Stomach (tissue), 4 donors: ENCODE data around the gene CEP295NL.

Experiments used
- EP300 ChIP-seq: sonication (generic); formaldehyde crosslinking; IDR thresholded peaks from one replicate; pipeline ENCODE4 v1.6.1; 2017; ENCODE audit warnings: antibody characterized with exemption
- POLR2AphosphoS5 ChIP-seq, 3 donors: sonication (generic); formaldehyde crosslinking; IDR thresholded peaks; one replicate each; pipeline ENCODE4 v1.6.1; 2016; ENCODE audit warnings: antibody characterized with exemption in 3 of 3
- TF ChIP-seq, protein P1 (sequence below), 7 experiments: fragments of 450-650 bp in 4 of 7; fragments of 200-600 bp in 3 of 7; sonication (generic) in 3 of 7; IDR thresholded peaks; one replicate each; pipeline ENCODE4 v1.5.1; 2016 to 2019; ENCODE audit warnings: antibody characterized with exemption in 7 of 7, control low read depth in 2 of 7, mild to moderate bottlenecking in 1 of 7

DNA sequence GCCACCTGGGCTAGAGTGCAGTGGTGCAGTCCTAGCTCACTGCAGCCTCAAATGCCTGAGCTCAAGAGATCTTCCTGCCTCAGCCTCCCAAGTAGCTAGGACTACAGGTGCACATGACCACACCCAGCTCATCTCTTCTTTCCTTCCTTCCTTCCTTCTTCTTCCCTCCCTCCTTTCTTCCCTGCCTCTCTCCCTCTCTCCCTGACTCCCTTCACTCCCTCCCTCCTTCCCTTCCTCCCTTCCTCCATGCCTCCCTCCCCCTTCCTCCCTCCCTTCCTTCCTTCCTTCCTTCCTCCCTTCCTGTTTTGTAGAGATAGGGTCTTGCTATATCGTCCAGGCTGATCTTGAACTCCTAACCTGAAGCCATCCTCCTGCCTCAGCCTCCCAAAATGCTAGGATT is 38.9 kb downstream of the CEP295NL start:
- TF ChIP-seq, protein P1, sequence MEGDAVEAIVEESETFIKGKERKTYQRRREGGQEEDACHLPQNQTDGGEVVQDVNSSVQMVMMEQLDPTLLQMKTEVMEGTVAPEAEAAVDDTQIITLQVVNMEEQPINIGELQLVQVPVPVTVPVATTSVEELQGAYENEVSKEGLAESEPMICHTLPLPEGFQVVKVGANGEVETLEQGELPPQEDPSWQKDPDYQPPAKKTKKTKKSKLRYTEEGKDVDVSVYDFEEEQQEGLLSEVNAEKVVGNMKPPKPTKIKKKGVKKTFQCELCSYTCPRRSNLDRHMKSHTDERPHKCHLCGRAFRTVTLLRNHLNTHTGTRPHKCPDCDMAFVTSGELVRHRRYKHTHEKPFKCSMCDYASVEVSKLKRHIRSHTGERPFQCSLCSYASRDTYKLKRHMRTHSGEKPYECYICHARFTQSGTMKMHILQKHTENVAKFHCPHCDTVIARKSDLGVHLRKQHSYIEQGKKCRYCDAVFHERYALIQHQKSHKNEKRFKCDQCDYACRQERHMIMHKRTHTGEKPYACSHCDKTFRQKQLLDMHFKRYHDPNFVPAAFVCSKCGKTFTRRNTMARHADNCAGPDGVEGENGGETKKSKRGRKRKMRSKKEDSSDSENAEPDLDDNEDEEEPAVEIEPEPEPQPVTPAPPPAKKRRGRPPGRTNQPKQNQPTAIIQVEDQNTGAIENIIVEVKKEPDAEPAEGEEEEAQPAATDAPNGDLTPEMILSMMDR (IDR thresholded peaks at IDR 0.05) = no peak
- TF ChIP-seq POLR2AphosphoS5 (IDR thresholded peaks at IDR 0.05) = no peak
- TF ChIP-seq EP300 = no peak
